Mesendoderm (in vitro differentiated cells): Measurements from ENCODE around the gene SLC66A1.

Source experiments
- DNase-seq: peaks from one replicate; pipeline ENCODE4 v3.0.0; 2013
- H2AK5ac ChIP-seq: 2 replicates; pipeline ENCODE4 v1.6.1; 2013; ENCODE audit warnings: low read length, inconsistent platforms
- H2BK120ac ChIP-seq: 2 replicates; pipeline ENCODE4 v1.6.1; 2013; ENCODE audit warnings: low read depth, mild to moderate bottlenecking, low read length, moderate library complexity, mixed read lengths
- H2BK15ac ChIP-seq: replicated peaks from 2 replicates; pipeline ENCODE4 v1.6.1; 2013; ENCODE audit warnings: low read depth, mild to moderate bottlenecking, moderate library complexity
- H2BK5ac ChIP-seq: 2 replicates; pipeline ENCODE4 v1.6.1; 2013; ENCODE audit warnings: low read length, inconsistent platforms
- H3K18ac ChIP-seq: 2 replicates; pipeline ENCODE4 v1.6.1; 2013; ENCODE audit warnings: mild to moderate bottlenecking, low read length, mixed read lengths
- H3K23ac ChIP-seq: one replicate; pipeline ENCODE4 v1.6.1; 2013; ENCODE audit warnings: low read length
- H3K27ac ChIP-seq: 2 replicates; pipeline ENCODE4 v1.5.1; 2013; ENCODE audit warnings: low read depth, mild to moderate bottlenecking, inconsistent platforms, low read length, moderate library complexity
- H3K27me3 ChIP-seq: 2 replicates; pipeline ENCODE4 v1.6.1; 2013; ENCODE audit warnings: low read length, control low read depth, mild to moderate bottlenecking, inconsistent platforms; ENCODE audit not compliant: insufficient read depth, poor library complexity
- H3K36me3 ChIP-seq: 2 replicates; pipeline ENCODE4 v1.6.1; 2013; ENCODE audit warnings: low read length, inconsistent platforms; ENCODE audit not compliant: control insufficient read depth, insufficient read depth
- H3K4ac ChIP-seq: one replicate; pipeline ENCODE4 v1.6.1; 2013; ENCODE audit warnings: low read depth, mild to moderate bottlenecking, low read length, moderate library complexity
- H3K4me1 ChIP-seq: 2 replicates; pipeline ENCODE4 v1.6.1; 2013; ENCODE audit warnings: low read depth, low read length, inconsistent platforms; ENCODE audit not compliant: control insufficient read depth
- H3K4me2 ChIP-seq: 2 replicates; pipeline ENCODE4 v1.6.1; 2013; ENCODE audit warnings: low read length
- H3K4me3 ChIP-seq: 2 replicates; pipeline ENCODE4 v1.5.1; 2013; ENCODE audit warnings: mild to moderate bottlenecking, low read length
- H3K56ac ChIP-seq: one replicate; pipeline ENCODE4 v1.6.1; 2013; ENCODE audit warnings: low read length
- H3K79me1 ChIP-seq: 2 replicates; pipeline ENCODE4 v1.6.1; 2013; ENCODE audit warnings: low read length, inconsistent platforms
- H3K79me2 ChIP-seq: 2 replicates; pipeline ENCODE4 v1.6.1; 2013; ENCODE audit warnings: mild to moderate bottlenecking, low read length; ENCODE audit not compliant: control insufficient read depth, insufficient read depth
- H3K9ac ChIP-seq: 2 replicates; pipeline ENCODE4 v1.6.1; 2013; ENCODE audit warnings: low read length, inconsistent platforms
- H4K5ac ChIP-seq: one replicate; pipeline ENCODE4 v1.6.1; 2013; ENCODE audit warnings: low read length
- H4K8ac ChIP-seq: one replicate; pipeline ENCODE4 v1.6.1; 2013; ENCODE audit warnings: low read depth, mild to moderate bottlenecking, control low read depth, low read length, moderate library complexity
- WGBS: extraction: QIAGEN DNeasy Blood & Tissue Kit; methylation state at CpG from one replicate; pipeline ENCODE4 v1.1.7; 2013; ENCODE audit warnings: low lambda C conversion rate, missing lambda C conversion rate; ENCODE audit not compliant: insufficient coverage; ENCODE audit errors: extremely low coverage; 5-methylcytosine and 5-hydroxymethylcytosine counted together

The SLC66A1 gene

DNA sequence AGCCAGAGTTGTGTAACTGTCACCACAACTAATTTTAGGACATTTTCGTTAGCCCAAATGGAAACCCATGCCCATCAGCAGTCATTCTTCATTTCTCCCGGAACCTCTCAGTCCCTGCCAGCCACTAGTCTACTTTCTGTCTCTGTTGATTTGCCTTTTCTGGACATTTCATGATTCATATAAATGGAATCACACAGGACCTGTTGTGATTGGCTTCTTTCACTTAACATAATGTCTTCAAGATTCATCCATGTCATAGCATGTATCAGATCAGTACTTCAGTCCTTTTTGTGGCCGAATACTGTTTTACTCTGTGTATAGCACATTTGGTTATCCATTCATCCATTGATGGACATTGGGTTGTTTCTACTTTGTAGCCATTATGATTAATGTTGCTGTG is 7.1 kb downstream of the SLC66A1 start:
- Histone ChIP-seq H4K8ac (no peak overlapping the region), H3K79me1 (peaks cover 2% of the 10 kb centered on the region), H3K56ac (no peak overlapping the region), H3K4ac (no peak overlapping the region), H3K36me3 (peaks cover 1% of the 10 kb centered on the region), H3K4me2 (no peak overlapping the region), H3K4me3 (no peak overlapping the region), H3K9ac (no peak overlapping the region), H2AK5ac (no peak overlapping the region), H2BK120ac (no peak overlapping the region), H4K5ac (no peak overlapping the region), H3K27ac (no peak overlapping the region), H3K23ac (no peak overlapping the region), H3K79me2 (no peaks in the 10 kb centered on the region), H2BK15ac (no peak overlapping the region), H3K4me1 (no peaks in the 10 kb centered on the region), H2BK5ac (no peak overlapping the region), H3K27me3 (no peaks in the 10 kb centered on the region), H3K18ac (no peak overlapping the region)
- no CpG with 5 or more reads among the region's 3 CpGs for WGBS
- DNase-seq: no peak

DNA sequence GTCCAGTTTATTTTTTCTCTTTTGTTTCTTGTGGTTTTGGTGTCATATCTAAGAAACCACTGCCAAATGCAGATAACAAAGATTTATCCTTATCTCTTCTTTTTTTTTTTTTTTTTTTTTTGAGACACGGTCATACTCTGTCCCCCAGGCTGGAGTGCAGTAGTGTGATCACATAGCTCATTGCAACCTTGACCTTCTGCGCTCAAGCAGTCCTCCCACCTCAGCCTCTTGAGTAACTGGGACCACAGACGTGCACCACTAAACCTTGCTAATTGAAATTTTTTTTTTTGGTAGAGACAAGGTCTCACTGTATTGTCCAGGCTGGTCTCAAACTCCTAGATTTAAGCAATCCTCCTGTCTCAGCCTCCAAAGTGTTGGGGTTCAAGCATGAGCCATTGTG is 8.9 kb downstream of the SLC66A1 start:
- Histone ChIP-seq H3K18ac (no peak overlapping the region), H3K56ac (no peak overlapping the region), H3K79me2 (no peaks in the 10 kb centered on the region), H3K9ac (no peak overlapping the region), H3K4me1 (no peaks in the 10 kb centered on the region), H2BK15ac (no peak overlapping the region), H3K79me1 (no peaks in the 10 kb centered on the region), H2BK5ac (no peak overlapping the region), H2AK5ac (no peak overlapping the region), H2BK120ac (no peak overlapping the region), H4K5ac (no peak overlapping the region), H3K4ac (no peak overlapping the region), H3K27ac (no peak overlapping the region), H3K23ac (no peak overlapping the region), H3K4me2 (no peak overlapping the region), H3K27me3 (no peaks in the 10 kb centered on the region), H3K4me3 (no peak overlapping the region), H3K36me3 (peaks cover 1% of the 10 kb centered on the region), H4K8ac (no peak overlapping the region)
- no peak for DNase-seq
- WGBS: no CpG with 5 or more reads among the region's 3 CpGs

DNA sequence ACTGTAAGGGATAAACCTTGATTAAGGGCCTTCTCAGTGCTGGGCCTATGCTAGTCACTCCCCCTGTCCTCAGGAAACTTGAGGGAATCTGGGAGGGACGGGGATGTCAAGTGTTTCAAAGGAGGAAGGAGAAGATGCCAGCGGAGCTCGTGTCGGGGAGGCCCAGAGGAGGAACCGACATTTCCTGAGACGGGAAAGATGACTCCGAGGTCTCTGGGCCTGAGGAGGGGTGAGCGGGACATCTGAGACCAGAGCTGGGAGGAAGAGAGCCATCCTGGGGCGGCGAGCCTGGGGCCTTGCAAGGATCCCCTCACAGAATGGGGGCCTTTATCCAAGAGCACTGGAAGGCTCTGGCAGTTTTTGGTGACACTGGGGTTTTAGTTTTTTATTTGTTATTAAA is 10.4 kb downstream of the SLC66A1 start:
- no peak overlapping the region for H3K23ac ChIP-seq
- no peaks in the 10 kb centered on the region for H3K4me1 ChIP-seq
- H3K36me3 ChIP-seq: peaks cover 2% of the 10 kb centered on the region
- no peak overlapping the region for H2BK5ac ChIP-seq
- H3K79me2 ChIP-seq: no peaks in the 10 kb centered on the region
- H3K4me3 ChIP-seq: no peak overlapping the region
- H3K56ac ChIP-seq: no peak overlapping the region
- H3K27me3 ChIP-seq: no peaks in the 10 kb centered on the region
- H3K4me2 ChIP-seq: no peak overlapping the region
- H2AK5ac ChIP-seq: no peak overlapping the region
- H4K8ac ChIP-seq: no peak overlapping the region
- no peak overlapping the region for H3K4ac ChIP-seq
- H3K18ac ChIP-seq: no peak overlapping the region
- no peak overlapping the region for H2BK120ac ChIP-seq
- H4K5ac ChIP-seq: no peak overlapping the region
- no peak overlapping the region for H3K27ac ChIP-seq
- WGBS: no CpG with 5 or more reads among the region's 10 CpGs
- H3K79me1 ChIP-seq: no peaks in the 10 kb centered on the region
- no peak for DNase-seq
- H2BK15ac ChIP-seq: no peak overlapping the region
- H3K9ac ChIP-seq: no peak overlapping the region

DNA sequence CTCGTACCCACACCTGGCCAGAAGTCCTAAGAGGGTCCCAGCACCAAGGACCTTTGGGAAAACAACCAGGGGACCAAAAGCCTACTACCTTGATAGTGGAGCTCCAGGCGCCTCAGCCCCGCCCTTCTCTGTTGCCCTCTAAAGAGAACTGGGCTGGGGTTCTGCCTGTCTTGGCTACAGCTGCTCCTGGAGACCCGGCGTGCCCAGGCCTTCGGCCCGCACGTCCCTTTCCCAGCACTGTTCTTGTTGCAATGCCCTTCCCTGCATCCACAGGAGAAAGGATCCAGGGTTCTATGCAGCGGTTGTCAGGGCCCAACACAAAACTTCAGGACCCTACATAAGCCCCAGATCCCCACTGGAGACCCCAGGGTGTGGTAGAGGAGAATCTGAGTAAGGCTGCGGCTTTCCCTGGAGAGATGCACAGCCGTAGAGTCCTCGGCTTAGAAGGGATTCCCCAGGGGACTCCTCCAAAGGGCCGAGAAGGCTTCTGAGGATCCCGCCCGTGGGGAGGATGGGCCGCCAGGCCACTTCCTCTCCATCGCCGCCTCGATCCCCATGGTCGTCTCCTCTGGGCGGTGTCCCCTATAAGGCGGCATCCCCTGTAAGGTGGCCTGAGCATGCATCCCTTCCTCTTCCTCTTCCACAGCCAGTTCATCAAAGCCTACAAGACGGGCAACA is 12.0 kb downstream of the SLC66A1 start:
- Histone ChIP-seq H3K9ac (no peak overlapping the region), H2BK120ac (no peak overlapping the region), H3K56ac (no peak overlapping the region), H3K4me1 (no peaks in the 10 kb centered on the region), H3K79me1 (no peaks in the 10 kb centered on the region), H4K8ac (no peak overlapping the region), H4K5ac (no peak overlapping the region), H2BK15ac (no peak overlapping the region), H3K36me3 (peaks cover 3% of the 10 kb centered on the region), H3K4me3 (no peak overlapping the region), H3K4ac (no peak overlapping the region), H3K4me2 (no peak overlapping the region), H3K79me2 (no peaks in the 10 kb centered on the region), H3K27ac (no peak overlapping the region), H2AK5ac (no peak overlapping the region), H2BK5ac (no peak overlapping the region), H3K23ac (no peak overlapping the region), H3K18ac (no peak overlapping the region), H3K27me3 (no peaks in the 10 kb centered on the region)
- DNase-seq: no peak
- no CpG with 5 or more reads among the region's 23 CpGs for WGBS

DNA sequence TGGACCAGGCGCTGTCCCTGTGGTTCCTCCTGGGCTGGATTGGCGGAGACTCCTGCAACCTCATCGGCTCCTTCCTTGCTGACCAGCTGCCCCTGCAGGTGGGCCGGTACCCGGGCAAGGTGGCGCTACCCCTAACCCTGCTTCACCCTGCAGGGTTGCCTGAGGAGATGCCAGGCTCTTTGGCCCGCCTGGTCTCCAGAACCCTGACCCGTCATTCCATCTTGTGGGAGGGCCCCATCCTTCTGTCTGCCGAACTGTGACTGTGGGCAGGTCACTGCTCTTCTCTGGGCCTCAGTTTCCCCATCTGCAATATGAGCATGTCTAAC is 12.5 kb downstream of the SLC66A1 start:
- Histone ChIP-seq H3K79me1 (no peaks in the 10 kb centered on the region), H3K79me2 (no peaks in the 10 kb centered on the region), H3K9ac (no peak overlapping the region), H3K23ac (no peak overlapping the region), H3K4me3 (no peak overlapping the region), H3K56ac (no peak overlapping the region), H2BK120ac (no peak overlapping the region), H2BK5ac (no peak overlapping the region), H4K5ac (no peak overlapping the region), H4K8ac (no peak overlapping the region), H3K18ac (no peak overlapping the region), H3K27me3 (no peaks in the 10 kb centered on the region), H3K4ac (no peak overlapping the region), H3K36me3 (peaks cover 3% of the 10 kb centered on the region), H2AK5ac (no peak overlapping the region), H2BK15ac (no peak overlapping the region), H3K27ac (no peak overlapping the region), H3K4me1 (no peaks in the 10 kb centered on the region), H3K4me2 (no peak overlapping the region)
- no peak for DNase-seq
- no CpG with 5 or more reads among the region's 9 CpGs for WGBS

DNA sequence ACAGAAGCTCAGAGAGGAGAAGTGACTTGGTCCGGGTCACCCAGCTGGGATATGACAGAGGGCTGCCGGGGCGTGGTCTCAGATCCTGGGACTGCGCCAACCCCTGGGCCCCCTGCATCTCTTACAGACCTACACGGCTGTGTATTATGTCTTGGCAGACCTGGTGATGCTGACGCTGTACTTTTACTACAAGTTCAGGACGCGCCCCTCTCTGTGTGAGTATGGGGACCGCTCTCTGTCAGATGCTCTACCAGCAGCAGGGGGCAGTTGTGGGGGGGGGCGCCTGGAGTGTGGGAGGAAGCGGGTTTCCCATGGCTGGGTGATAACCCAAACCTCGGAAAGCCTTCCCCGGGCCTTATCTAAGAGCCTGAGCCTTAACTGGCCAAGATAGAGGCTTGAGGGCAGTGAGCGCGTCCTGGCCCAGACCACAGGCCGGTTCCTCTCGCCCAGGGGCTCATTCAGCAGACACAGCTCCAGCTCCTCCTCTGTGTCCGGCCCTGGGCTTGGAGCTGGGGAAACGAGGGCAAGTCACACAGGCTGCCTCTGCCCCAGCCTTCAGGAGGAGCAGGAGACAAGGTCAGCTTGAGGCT is 13.3 kb downstream of the SLC66A1 start:
- Histone ChIP-seq H3K36me3 (peaks cover 3% of the 10 kb centered on the region), H4K5ac (no peak overlapping the region), H3K18ac (no peak overlapping the region), H3K9ac (no peak overlapping the region), H2BK5ac (no peak overlapping the region), H3K27ac (no peak overlapping the region), H2BK120ac (no peak overlapping the region), H3K23ac (no peak overlapping the region), H3K4me2 (no peak overlapping the region), H2BK15ac (no peak overlapping the region), H3K79me2 (no peaks in the 10 kb centered on the region), H3K79me1 (no peaks in the 10 kb centered on the region), H4K8ac (no peak overlapping the region), H3K56ac (no peak overlapping the region), H3K4me3 (no peak overlapping the region), H3K27me3 (no peaks in the 10 kb centered on the region), H3K4ac (no peak overlapping the region), H2AK5ac (no peak overlapping the region), H3K4me1 (no peaks in the 10 kb centered on the region)
- WGBS: no CpG with 5 or more reads among the region's 19 CpGs
- no peak for DNase-seq
